Right atrium auricular region (tissue), 2 donors: ENCODE measurements around the gene CAMK2N1. TPM values are rescaled to one million over a fixed set of nuclear protein-coding genes. Genes with fewer than 3 reads are reported as not detected.

ENCODE experiments used
- DNase-seq: peaks from one replicate; pipeline ENCODE4 v3.0.0-alpha.2; 2019; ENCODE audit warnings: low spot score
- H3K27ac ChIP-seq, 2 donors: fragments of 200-600 bp; sonication (generic); 1 replicate in 1 of 2; 2 replicates in 1 of 2; pipeline ENCODE4 v1.5.1; 2016 to 2019
- H3K27me3 ChIP-seq, 2 donors: fragments of 200-600 bp; sonication (generic); one replicate each; pipeline versions ENCODE4 v1.5.1 to v1.6.0; 2017 to 2019
- H3K36me3 ChIP-seq: fragments of 200-600 bp; sonication (generic); one replicate; pipeline ENCODE4 v1.5.1; 2016
- H3K4me1 ChIP-seq, 2 donors: fragments of 200-600 bp; sonication (generic); one replicate each; pipeline versions ENCODE4 v1.5.1 to v1.6.0; 2017 to 2019
- H3K4me3 ChIP-seq, 2 donors: fragments of 200-600 bp; sonication (generic); 1 replicate in 1 of 2; 2 replicates in 1 of 2; pipeline ENCODE4 v1.5.1; 2017 to 2019; ENCODE audit warnings: mild to moderate bottlenecking in 1 of 2, moderate library complexity in 1 of 2
- H3K9me3 ChIP-seq, 2 donors: fragments of 200-600 bp; sonication (generic); one replicate each; pipeline ENCODE4 v1.5.1; 2019
- total RNA-seq, 2 donors: library from RNA; depleted of rRNA; stranded (reverse); fragments of >200 nt; gene quantifications; one replicate each; pipeline ENCODE4 v1.1.0, GENCODE V29; 2016
- TF ChIP-seq, protein P1 (sequence below), 2 donors: fragments of 200-600 bp; sonication (generic); IDR thresholded peaks; one replicate each; pipeline ENCODE4 v1.5.1; 2019; ENCODE audit warnings: antibody characterized with exemption in 2 of 2

Gene CAMK2N1
- total RNA-seq, 2 donors from 2014 or later = 5.3 to 13.4 TPM

DNA sequence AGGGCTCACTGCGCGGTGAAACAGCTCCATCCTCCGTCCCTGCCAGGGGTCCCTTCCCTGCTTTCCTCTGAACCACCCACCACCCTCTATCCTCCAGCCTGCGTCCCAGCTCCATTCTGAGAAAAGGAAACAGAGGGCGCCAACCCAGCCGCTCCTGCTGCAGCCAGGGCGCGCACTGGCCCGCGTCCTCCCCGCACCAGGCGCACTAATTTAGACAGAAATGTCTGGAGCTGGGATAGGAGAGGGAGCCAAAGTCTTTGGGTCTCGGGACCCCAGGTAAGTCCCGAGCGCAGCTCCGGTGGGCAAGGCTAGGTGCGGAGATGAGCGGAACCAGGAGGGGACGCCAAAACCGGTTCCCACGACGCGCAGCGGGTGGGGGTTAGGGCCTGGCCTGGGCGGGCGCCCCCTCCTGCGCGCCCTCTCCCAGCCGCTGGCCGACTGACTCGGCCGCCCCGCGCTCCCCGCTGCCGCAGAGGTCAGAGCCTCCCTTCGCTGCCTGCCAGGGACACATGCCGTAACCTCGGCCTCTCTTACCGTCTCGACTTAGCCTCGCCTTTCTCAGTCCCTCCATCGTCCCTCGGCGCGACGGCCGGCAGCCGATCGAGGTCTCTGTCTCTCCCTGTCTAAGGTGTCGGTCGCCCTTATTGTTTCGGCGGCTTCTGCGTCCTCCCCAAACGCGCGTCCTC is 2.0 kb downstream of the CAMK2N1 start:
- H3K4me3 ChIP-seq = peak overlapping the region; percentile 60 to 64
- TF ChIP-seq, protein P1, sequence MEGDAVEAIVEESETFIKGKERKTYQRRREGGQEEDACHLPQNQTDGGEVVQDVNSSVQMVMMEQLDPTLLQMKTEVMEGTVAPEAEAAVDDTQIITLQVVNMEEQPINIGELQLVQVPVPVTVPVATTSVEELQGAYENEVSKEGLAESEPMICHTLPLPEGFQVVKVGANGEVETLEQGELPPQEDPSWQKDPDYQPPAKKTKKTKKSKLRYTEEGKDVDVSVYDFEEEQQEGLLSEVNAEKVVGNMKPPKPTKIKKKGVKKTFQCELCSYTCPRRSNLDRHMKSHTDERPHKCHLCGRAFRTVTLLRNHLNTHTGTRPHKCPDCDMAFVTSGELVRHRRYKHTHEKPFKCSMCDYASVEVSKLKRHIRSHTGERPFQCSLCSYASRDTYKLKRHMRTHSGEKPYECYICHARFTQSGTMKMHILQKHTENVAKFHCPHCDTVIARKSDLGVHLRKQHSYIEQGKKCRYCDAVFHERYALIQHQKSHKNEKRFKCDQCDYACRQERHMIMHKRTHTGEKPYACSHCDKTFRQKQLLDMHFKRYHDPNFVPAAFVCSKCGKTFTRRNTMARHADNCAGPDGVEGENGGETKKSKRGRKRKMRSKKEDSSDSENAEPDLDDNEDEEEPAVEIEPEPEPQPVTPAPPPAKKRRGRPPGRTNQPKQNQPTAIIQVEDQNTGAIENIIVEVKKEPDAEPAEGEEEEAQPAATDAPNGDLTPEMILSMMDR (IDR thresholded peaks at IDR 0.05) = no peak
- H3K27me3 ChIP-seq = no peaks in the 10 kb centered on the region
- H3K9me3 ChIP-seq = no peaks in the 10 kb centered on the region
- H3K27ac ChIP-seq = peak overlapping the region; percentile 29 to 46
- no peak for DNase-seq
- H3K4me1 ChIP-seq = peaks cover 0 to 19% of the 10 kb centered on the region in 2 donors
- H3K36me3 ChIP-seq = no peaks in the 10 kb centered on the region

DNA sequence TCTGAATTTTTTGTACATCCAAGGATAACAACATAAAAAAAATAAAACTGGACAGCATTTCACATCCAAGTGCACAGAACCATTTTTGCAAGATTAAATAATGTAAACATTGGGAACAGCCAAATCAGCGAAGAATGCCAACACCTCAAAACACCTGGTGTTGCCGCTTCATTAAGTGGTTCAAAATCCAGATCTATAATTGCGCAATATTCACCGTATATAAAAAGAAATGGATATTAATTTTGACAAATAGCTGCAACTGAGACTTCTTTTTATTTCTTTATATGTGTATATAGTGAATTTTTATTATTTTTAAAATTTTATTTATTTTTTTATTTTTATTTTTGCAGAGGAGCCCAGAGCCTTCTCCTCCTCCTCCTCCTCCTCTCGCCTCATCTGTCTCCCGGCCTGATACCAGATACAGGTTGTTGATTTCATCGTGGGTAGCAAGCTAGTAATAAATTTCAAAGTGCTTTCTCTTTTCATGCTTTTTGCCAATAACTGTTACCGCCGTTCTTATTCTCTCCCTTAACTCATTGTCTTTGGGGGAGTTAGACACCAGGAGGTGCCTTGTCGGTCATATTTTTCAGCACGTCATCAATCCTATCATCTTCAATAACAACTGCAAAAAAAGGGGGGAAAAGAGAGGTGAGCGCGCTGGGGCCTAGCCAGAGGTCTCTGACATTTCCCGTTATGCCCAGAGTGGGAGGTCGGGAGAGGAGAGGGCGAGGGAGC is 2.7 kb downstream of the CAMK2N1 start:
- Histone ChIP-seq H3K36me3 (no peaks in the 10 kb centered on the region), H3K4me3 (peak overlapping the region; percentile 60 to 64), H3K4me1 (peaks cover 0 to 21% of the 10 kb centered on the region in 2 donors), H3K9me3 (no peaks in the 10 kb centered on the region), H3K27ac (no peak overlapping the region), H3K27me3 (no peaks in the 10 kb centered on the region)
- no peak for DNase-seq
- TF ChIP-seq, protein P1 (IDR thresholded peaks at IDR 0.05) = no peak

DNA sequence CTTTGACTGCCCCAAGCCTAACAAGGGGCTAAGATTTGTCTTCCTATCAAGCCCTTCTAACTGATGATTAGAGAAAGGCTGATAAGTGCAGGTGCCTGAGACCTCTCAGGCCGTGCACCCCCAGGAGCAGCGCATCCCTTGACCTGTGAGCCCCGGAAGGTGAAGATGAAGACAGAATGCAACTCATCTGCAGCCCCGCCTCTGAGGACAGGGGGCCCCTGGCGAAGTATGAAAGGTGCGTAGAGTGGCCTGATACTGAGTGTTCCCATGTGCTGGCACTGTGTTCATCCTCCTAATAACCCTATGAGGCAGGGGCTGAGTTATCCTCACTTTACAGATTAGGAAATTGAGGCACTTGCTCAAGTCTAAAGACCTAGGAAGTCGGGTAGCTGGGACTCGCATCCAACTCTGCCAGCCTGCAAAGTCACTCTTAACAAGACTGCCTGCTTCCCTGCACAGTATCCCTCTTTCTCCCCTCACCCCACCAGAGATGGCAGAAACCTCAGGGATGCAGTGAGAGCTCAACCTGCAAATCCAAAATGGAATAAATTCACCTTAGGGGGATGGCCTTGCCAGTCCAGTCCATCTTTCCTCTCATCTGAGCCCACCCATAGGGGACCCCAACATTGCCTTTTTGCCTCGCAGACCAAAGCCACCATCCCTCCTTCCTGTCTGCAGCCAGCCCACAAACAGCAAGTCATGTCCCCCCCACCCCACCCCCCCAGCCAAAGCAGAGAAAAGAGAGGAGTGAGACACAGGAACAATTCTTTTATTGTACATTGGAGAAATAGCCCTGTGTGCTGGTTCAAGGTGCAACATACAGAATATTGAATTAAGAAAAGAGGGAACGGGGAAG is 4.1 kb downstream of the CAMK2N1 start:
- no peak for DNase-seq
- Histone ChIP-seq H3K4me1 (peaks cover 0 to 33% of the 10 kb centered on the region in 2 donors), H3K27me3 (no peaks in the 10 kb centered on the region), H3K36me3 (no peaks in the 10 kb centered on the region), H3K4me3 (no peak overlapping the region), H3K9me3 (no peaks in the 10 kb centered on the region), H3K27ac (no peak overlapping the region)
- TF ChIP-seq, protein P1 (IDR thresholded peaks at IDR 0.05) = no peak

DNA sequence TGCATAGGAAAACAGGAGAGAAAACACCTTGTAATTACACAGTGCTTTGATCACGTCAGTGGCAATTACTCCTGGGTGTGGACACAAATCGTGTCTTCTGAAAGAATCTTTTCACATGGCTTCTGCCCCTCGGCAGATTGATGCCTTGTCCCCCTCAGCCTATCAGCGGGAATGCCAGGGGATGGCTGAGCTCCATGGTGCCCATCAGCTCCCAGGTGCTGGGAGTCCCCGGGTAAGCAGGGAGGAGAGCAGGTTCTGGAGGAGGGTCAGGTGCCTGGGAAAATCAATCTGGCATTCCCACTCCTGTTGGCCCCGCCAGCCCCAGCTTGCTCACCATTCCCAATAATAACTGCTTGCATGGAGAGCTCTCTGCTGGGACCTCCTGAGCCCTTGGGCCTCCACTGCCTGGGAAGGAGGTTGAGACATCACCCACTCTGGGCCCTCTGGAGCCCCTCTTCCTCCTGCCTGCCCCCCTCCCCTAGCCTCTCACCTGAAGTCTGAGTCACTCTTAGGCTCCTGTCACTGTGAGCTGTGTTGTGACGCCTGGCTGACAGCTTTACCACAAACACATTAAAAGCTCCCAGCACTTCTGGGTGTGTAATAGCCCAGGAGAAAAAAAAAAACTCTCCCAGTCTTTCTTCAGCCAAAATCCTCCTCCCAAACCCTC is 4.9 kb downstream of the CAMK2N1 start:
- no peak for DNase-seq
- Histone ChIP-seq H3K27me3 (no peaks in the 10 kb centered on the region), H3K36me3 (no peaks in the 10 kb centered on the region), H3K4me1 (peaks cover 0 to 41% of the 10 kb centered on the region in 2 donors), H3K4me3 (no peak overlapping the region), H3K9me3 (no peaks in the 10 kb centered on the region), H3K27ac (no peak overlapping the region)
- TF ChIP-seq, protein P1 (IDR thresholded peaks at IDR 0.05) = no peak

DNA sequence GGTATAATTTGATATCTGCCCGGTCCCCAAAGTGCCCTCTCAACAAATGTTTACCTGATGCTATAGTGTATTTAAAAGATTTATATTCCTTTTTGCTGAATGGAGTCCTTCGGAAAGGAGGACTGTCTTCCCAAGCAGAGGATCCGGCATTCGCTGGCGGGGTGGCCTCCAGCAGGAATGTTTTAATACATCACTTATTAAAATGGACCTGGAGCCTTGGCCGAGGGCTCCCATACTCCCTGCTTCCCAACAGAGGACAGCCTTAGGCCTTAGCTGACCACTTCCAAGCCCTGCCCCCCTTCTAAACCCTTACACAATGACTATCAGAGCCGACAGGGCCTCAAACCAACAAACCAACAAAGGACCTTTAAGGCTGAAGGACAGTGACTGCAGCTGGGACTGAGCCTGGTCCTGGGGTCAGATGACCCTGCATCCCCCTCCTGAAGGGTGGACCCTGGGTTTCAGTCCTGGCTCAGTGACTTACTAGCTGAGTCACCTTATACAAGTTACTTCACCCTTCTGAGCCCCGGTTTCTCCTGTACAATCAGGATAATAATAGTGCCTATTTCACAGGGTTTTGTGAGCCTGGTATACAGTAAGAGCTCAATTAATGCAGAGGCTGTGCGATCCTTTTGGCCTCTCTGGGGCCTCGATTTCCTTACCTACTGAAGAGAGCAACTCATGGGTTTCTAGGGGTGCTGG is 5.6 kb downstream of the CAMK2N1 start:
- Histone ChIP-seq H3K9me3 (no peaks in the 10 kb centered on the region), H3K4me1 (peaks cover 0 to 42% of the 10 kb centered on the region in 2 donors), H3K27ac (no peak overlapping the region), H3K27me3 (no peaks in the 10 kb centered on the region), H3K36me3 (no peaks in the 10 kb centered on the region), H3K4me3 (no peak overlapping the region)
- DNase-seq = no peak
- TF ChIP-seq, protein P1 (IDR thresholded peaks at IDR 0.05) = no peak
